ENCODE measurements around the gene ATF7IP.

GRCh38 chr12:14403711-14404196, 38.3 kb downstream of the ATF7IP start:
- TF ChIP-seq POLR2AphosphoS5 (IDR thresholded peaks at IDR 0.05), result no peak
- TF ChIP-seq CTCF (IDR thresholded peaks at IDR 0.05), result no peak
- TF ChIP-seq POLR2A (IDR thresholded peaks at IDR 0.05), result no peak

Data from upper lobe of left lung (tissue), 4 donors.